ENCODE measurements around the gene KRTAP10-8.
"Not testable (repeated sequence)": the region's sequence is repeated elsewhere in the genome, so short reads cannot be mapped to it uniquely, and the experiment has no call there.

Gene KRTAP10-8

DNA sequence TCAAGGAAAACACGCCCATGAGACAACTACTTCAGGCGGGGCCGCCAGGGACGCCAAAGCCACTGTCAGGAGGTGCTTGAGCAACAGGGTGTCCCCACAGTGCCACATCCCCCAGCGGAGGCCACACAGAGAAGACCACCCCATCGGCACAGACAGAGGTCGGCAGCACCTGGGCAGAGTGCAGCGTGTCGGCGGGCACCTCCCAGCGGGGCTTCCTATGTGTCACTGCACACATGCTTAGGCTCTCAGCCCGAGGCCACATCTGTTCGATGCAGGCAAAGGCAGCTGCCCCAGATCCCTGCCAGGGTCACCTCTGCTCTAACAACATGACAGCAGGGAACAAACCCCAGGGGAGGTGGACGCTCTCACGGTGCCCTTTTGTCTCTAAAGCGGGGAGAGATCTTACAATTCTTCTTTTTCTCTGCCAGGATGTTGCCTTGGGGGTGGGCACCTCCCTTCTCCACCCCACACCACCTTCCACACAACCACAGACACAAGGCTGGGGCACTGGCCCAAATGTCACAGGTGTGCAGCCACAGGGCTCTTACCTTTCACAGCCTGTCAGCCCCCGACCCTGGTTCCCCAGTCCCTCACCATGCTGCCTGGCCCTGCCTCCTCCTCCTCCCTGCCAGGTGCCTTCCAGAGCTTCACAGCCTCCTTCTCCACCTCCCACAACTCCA is 4.2 kb downstream of the KRTAP10-8 start:
- FAIRE-seq = no peak
- DNase-seq (ENCODE audit: insufficient read length, low spot score) = no peak
- TF ChIP-seq POLR2A (IDR thresholded peaks at IDR 0.05; ENCODE audit: low read depth, low read length) = no peak

DNA sequence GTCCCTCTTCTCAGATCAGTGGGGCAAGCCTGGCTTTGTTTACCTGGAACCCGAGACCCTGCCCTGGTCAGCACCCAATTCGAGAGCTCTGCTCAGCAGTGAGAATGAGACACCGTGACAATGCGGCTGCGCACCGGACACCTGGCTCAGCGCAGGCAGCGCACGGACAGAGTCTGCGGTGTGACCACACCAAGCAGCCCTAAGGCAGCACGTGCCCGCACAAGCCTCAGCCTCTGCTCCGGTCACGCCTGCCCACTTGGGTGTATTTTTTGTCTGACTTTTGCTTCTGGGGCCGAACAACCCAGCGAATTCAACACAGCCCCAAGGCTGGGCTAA is 4.7 kb downstream of the KRTAP10-8 start:
- TF ChIP-seq POLR2A (IDR thresholded peaks at IDR 0.05; ENCODE audit: low read depth, low read length) = no peak
- DNase-seq (ENCODE audit: insufficient read length, low spot score) (no peak), FAIRE-seq (no peak)

DNA sequence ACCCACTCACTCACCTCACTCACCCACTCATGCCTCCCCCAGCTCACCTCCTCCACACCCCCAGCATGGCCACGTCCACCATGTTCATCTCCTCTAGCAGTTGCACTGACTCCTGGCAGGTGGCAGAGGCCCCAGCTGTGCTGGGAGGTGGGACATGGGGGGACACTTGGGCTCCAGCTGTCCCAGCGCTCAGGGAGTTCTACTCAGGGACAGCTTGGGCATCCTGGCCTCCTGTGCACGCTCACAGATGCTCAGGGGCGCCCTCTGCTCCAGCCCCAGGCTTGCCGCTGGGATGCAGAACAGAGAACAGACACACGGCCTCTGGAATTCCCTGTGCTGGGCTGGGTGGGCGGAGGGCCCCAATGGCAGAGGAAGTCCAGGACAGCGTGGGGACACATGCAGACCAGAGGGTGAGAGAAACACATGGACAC is 5.2 kb downstream of the KRTAP10-8 start:
- DNase-seq (ENCODE audit: insufficient read length, low spot score) (no peak), FAIRE-seq (no peak)
- TF ChIP-seq POLR2A (IDR thresholded peaks at IDR 0.05; ENCODE audit: low read depth, low read length) = no peak

DNA sequence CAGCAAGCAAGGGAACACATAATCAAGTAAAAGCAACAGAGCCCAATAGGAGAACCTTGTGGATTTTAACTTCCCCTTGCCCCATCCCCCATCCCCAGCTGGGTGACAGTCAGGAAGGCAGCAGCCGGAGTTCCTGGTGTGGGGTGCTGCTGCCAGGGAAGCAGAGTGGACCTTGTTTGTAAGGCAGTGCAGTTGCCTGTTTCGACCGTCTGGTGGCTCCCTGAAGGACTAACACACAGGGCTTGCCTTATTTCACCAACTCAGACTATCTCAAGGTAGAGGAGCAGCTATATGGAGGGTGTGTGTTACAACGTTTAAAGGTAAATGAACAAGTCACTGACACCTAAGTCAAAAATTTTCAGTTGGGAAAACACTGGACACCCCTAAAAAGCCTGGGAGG is 6.6 kb downstream of the KRTAP10-8 start:
- FAIRE-seq (no peak), DNase-seq (ENCODE audit: insufficient read length, low spot score) (no peak)
- no peak for TF ChIP-seq POLR2A (IDR thresholded peaks at IDR 0.05; ENCODE audit: low read depth, low read length)

DNA sequence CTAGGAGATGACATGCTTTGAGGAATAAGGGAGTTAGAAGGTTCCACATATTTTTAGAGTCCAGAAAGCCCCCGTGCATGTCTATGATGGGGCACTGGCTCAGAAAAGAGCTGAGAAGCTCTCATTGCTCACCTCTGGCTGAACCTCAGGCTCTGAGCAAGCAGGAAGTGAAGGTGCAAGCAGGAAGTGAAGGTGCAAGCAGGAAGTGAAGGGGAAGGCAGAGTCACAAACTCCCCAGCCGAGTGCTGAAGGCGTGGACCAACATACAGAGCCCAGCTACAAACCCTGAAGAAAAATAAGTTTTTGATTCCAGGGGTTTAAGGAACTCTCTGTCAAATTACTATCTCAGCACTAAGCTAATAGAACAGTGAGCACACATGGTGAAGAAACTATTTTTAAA is 7.0 kb downstream of the KRTAP10-8 start:
- DNase-seq (ENCODE audit: insufficient read length, low spot score) = no peak
- no peak for TF ChIP-seq POLR2A (IDR thresholded peaks at IDR 0.05; ENCODE audit: low read depth, low read length)
- FAIRE-seq = no peak

DNA sequence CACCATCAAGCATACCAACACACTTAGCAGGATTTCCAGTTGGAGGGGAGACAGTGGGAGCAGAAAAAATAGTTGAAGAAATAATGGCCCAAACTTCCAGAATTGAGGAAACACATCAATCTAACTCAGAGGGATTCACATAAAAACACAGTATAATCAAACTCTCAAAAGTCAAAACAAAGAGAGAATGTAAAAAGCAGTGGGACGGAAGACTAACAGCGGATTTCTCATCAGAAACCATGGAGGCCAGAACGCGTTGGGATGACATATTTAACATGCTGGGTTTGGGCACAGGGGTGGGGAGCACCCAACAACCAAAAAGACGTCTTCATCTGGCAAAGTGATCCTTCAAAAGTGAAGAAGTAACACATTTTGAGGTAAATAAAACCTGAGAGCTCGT is 8.0 kb downstream of the KRTAP10-8 start:
- DNase-seq (ENCODE audit: insufficient read length, low spot score) (no peak), FAIRE-seq (no peak)
- TF ChIP-seq POLR2A (IDR thresholded peaks at IDR 0.05; ENCODE audit: low read depth, low read length) = no peak

DNA sequence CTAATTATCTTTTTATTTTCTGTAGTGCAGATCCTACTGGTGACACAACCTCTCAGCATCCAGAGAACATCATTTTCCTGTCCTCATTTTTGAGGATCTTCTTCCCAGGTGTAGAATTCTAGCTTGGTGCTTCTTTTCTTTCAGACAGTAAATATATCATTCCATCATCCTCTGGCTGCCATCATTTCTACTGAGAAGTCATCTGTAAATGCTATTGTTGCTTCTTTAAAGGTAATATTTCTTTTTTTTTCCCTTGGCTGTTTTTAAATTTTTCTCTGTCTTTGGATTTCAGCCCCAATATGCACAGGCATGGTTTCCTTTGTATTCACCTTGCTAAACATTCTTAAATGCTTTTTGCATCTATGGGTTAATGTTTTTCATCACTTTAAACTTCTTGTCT is 11.7 kb downstream of the KRTAP10-8 start:
- no peak for TF ChIP-seq POLR2A (IDR thresholded peaks at IDR 0.05; ENCODE audit: low read depth, low read length)
- no peak for FAIRE-seq
- DNase-seq (ENCODE audit: insufficient read length, low spot score) = no peak

DNA sequence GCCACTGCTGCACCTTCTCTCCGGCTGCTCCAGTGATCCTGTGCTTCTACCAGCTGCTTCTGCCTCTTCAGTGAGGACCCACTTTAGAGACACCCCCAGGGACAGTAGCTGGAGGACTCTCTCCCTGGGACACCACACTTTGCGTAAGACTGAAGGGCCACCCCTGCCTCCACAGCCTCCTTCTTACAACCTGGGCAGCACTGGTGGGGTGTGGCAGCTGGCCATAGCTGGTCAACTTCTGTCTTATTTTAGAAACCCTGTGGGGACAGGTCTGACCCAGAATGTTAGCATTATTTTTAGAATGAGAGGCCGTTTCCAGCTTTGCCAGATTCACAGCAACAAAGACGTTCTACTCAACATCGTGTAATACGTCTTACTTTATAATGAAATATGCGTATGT is 13.9 kb downstream of the KRTAP10-8 start:
- DNase-seq (ENCODE audit: insufficient read length, low spot score) (no peak), FAIRE-seq (no peak)
- TF ChIP-seq POLR2A (IDR thresholded peaks at IDR 0.05; ENCODE audit: low read depth, low read length) = no peak

DNA sequence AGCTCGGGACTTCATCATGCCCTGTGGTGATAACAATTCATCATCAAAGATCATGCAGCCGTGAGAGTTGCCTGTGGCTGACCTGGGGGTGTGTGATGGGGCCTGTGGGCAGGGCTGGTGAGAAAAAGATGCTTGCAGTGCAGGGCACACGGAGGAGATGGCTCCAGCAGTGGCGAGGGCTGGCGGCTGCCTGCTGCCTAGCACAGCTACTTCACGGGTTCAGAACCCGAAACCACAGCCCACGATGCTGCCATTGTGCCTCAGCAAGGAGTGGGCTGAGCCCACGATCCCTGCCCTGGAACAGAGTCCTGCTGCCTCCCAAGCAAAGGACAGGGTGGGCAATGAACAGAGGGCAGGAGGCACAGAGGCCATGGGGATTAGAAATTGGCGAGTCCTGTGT is 14.4 kb downstream of the KRTAP10-8 start:
- FAIRE-seq (no peak), DNase-seq (ENCODE audit: insufficient read length, low spot score) (no peak)
- TF ChIP-seq POLR2A (IDR thresholded peaks at IDR 0.05; ENCODE audit: low read depth, low read length) = no peak

DNA sequence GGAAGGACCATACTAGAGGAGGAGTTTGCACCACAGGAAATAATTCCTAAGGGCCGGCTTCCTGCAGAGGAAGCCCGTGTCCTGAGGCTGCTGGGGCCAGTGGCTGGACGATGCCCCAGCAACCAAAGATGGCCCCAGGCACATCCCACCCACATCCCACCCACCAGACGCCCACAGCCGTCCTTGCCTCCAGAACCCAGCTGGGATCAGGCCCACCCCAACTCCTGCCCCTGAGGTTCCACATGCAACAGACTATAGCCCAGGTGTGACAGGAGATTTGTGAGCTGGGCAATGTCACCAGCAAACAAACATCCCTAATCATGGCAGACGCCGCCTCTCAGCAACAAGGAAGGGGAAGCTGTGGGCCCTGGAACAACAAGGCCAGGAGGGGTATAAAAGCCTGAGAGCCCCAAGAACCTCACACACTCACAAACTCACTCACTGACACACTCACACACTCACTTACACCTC is 14.8 kb downstream of the KRTAP10-8 start, which contains the start of gene KRTAP10-9:
KRTAP10-9 (plus strand) TSS at position 421 of the 471 bp plus-strand sequence. CDS start 79 bp downstream, outside the sequence.
- FAIRE-seq = no peak
- TF ChIP-seq POLR2A (IDR thresholded peaks at IDR 0.05; ENCODE audit: low read depth, low read length) = no peak
- DNase-seq (ENCODE audit: insufficient read length, low spot score) = no peak

DNA sequence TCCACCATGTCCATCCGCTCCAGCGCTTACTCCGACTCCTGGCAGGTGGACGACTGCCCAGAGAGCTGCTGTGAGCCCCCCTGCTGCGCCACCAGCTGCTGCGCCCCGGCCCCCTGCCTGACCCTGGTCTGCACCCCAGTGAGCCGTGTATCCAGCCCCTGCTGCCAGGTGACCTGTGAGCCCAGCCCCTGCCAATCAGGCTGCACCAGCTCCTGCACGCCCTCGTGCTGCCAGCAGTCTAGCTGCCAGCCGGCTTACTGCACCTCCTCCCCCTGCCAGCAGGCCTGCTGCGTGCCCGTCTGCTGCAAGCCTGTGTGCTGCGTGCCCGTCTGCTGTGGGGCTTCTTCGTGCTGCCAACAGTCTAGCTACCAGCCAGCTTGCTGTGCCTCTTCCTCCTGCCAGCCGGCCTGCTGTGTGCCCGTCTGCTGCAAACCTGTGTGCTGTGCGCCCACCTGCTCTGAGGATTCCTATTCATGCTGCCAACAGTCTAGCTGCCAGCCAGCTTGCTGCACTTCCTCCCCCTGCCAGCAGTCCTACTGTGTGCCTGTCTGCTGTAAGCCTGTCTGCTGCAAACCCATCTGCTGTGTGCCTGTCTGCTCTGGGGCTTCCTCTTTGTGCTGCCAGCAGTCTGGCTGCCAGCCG is 15.4 kb downstream of the KRTAP10-8 start:
- not testable (repeated sequence) for FAIRE-seq; DNase-seq (ENCODE audit: insufficient read length, low spot score)

DNA sequence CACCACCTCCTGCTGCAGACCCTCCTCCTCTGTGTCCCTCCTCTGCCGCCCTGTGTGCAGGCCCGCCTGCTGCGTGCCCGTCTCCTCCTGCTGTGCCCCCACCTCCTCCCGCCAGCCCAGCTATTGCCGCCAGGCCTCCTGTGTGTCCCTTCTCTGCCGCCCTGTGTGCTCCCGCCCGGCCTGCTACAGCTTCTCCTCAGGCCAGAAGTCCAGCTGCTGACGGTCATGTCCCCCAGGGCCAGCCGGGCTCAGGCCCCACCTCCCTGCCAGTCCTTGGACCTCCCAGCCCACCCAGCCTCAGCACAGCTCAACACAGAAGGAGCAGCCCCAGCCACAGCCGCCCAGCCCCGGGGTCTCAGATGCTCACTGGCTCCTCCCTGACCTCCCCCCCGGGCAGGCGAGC is 16.0 kb downstream of the KRTAP10-8 start:
- not testable (repeated sequence) for FAIRE-seq; DNase-seq (ENCODE audit: insufficient read length, low spot score)

DNA sequence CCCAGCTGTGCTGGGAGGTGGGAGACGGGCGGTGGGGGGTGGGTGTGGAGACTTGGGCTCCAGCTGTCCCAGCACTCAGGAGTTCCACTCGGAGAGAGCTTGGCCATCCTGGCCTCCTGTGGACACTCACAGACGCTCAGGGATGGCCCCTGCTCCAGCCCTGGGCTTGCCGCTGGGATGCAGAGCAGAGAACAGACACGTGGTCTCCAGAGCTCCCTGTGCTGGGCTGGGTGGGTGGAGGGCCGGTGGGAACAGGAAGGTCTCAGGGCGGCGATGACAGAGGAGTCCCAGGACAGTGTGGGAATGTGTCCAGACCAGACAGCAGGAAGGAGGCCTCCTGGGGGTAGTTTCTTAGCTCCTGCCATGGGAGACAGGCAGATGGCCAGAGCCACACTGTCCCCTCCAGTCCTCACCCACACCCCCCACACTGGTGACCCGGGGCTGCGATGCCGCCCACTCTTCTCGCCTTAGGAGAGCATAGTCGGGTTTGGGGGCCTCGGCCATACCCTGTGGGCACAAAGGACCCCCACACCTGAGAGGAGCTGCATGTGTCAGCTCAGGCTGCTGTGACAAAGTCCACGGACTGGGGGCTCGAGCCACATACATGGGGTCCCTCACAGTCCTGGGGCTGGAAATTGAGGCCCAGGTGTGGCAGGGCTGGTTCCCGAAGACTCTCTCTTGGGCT is 17.0 kb downstream of the KRTAP10-8 start:
- no peak for TF ChIP-seq POLR2A (IDR thresholded peaks at IDR 0.05; ENCODE audit: low read depth, low read length)
- DNase-seq (ENCODE audit: insufficient read length, low spot score) (no peak), FAIRE-seq (no peak)

DNA sequence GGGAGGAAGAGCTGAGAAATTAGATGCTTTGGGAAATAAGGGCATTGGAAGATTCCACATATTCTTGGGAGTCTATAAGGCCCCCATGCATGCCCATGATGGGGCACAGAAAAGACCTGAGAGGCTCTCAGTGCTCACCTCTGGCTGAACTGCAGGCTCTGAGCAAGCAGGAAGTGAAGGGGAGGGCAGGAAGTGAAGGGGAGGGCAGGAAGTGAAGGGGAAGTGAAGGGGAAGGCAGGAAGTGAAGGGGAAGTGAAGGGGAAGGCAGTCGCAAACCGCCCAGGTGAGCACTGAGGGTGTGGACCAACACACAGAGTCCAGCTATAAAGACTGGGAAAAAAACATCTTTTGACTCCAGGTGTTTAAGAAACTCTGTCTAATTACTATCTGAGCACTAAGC is 18.6 kb downstream of the KRTAP10-8 start:
- FAIRE-seq = no peak

DNA sequence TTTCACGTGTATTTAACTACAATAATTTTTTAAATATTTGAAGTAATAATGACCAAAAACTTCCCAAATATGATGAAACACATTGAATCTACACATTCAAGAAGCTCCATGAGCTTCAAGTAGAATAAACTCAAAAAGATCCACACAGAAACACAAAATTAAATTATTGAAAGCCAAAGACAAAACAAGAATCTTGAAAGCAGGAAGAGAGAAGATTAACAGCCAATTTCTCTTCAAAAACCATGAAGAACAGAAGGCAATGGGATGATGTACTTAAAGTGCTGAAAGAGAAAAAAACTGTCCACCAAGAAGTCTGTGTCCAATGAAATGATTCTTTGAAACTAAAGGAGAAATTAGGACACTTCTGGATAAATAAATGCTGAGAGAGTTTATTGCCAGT is 20.2 kb downstream of the KRTAP10-8 start:
- DNase-seq (ENCODE audit: insufficient read length, low spot score) = no peak
- no peak for FAIRE-seq
- no peak for TF ChIP-seq POLR2A (IDR thresholded peaks at IDR 0.05; ENCODE audit: low read depth, low read length)

More for the DNA sequence above, 18.6 kb downstream of the KRTAP10-8 start:
- DNase-seq (ENCODE audit: insufficient read length, low spot score) = no peak
- TF ChIP-seq POLR2A (IDR thresholded peaks at IDR 0.05; ENCODE audit: low read depth, low read length) = no peak

Measured in H54 (cell line).